Measurements from ENCODE around the gene KPNA3.
"Not testable (repeated sequence)": the region's sequence is repeated elsewhere in the genome, so short reads cannot be mapped to it uniquely, and the experiment has no call there.

Gene KPNA3

GRCh38 chr13:49776871-49777270 lies 15.6 kb downstream of the KPNA3 start:
- Histone ChIP-seq H3K9ac (ENCODE audit: low read depth, low read length) (no peak overlapping the region), H3K9me3 (ENCODE audit: control insufficient read depth, insufficient read depth, low read length) (no peaks in the 10 kb centered on the region), H3K36me3 (ENCODE audit: control insufficient read depth, insufficient read depth, low read length) (no peaks in the 10 kb centered on the region), H3K4me3 (ENCODE audit: low read depth, low read length) (no peak overlapping the region), H3K4me1 (ENCODE audit: control insufficient read depth, insufficient read depth, low read length) (no peaks in the 10 kb centered on the region), H3K27me3 (ENCODE audit: control insufficient read depth, insufficient read depth, low read length) (no peaks in the 10 kb centered on the region)

GRCh38 chr13:49774376-49775005 lies 18.0 kb downstream of the KPNA3 start:
- H3K27me3 ChIP-seq (ENCODE audit: control insufficient read depth, insufficient read depth, low read length), result no peaks in the 10 kb centered on the region
- no peak overlapping the region for H3K4me3 ChIP-seq (ENCODE audit: low read depth, low read length)
- no peaks in the 10 kb centered on the region for H3K36me3 ChIP-seq (ENCODE audit: control insufficient read depth, insufficient read depth, low read length)
- no peak overlapping the region for H3K9ac ChIP-seq (ENCODE audit: low read depth, low read length)
- no peaks in the 10 kb centered on the region for H3K9me3 ChIP-seq (ENCODE audit: control insufficient read depth, insufficient read depth, low read length)
- H3K4me1 ChIP-seq (ENCODE audit: control insufficient read depth, insufficient read depth, low read length), result no peaks in the 10 kb centered on the region

DNA sequence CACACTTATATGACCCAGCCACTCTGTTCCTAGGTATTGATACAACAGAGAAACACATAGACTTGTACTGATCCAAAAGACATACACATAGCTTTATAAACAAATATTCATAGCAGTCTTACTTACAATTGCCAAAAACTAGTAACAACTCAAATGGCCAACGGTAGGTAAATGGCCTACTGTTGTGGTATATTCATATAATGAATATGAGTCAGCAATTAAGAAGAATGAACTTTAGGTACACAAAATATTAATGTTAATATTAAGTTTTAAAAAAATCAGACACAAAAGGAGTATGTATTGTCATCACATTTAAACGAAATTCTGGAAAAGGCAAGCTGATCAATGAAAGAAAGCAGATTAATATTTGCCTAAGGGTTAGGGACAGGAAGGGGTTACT lies 19.7 kb downstream of the KPNA3 start:
- Histone ChIP-seq H3K9me3 (ENCODE audit: control insufficient read depth, insufficient read depth, low read length) (no peaks in the 10 kb centered on the region), H3K4me3 (ENCODE audit: low read depth, low read length) (no peak overlapping the region), H3K27me3 (ENCODE audit: control insufficient read depth, insufficient read depth, low read length) (no peaks in the 10 kb centered on the region), H3K9ac (ENCODE audit: low read depth, low read length) (no peak overlapping the region), H3K36me3 (ENCODE audit: control insufficient read depth, insufficient read depth, low read length) (no peaks in the 10 kb centered on the region), H3K4me1 (ENCODE audit: control insufficient read depth, insufficient read depth, low read length) (no peaks in the 10 kb centered on the region)

DNA sequence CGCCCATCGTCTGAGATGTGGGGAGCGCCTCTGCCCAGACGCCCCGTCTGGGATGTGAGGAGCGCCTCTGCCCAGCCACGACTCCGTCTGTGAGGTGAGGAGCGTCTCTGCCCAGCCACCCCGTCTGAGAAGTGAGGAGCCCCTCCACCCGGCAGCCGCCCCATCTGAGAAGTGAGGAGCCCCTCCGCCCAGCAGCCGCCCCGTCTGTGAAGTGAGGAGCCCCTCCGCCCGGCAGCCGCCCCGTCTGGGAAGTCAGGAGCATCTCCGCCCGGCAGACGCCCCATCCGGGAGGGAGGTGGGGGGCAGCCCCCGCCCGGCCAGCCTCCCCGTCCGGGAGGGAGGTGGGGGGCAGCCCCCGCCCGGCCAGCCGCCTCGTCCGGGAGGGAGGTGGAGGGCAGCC lies 30.7 kb downstream of the KPNA3 start:
- not testable (repeated sequence) for H3K9me3 ChIP-seq (ENCODE audit: control insufficient read depth, insufficient read depth, low read length); H3K9ac ChIP-seq (ENCODE audit: low read depth, low read length); H3K36me3 ChIP-seq (ENCODE audit: control insufficient read depth, insufficient read depth, low read length); H3K4me3 ChIP-seq (ENCODE audit: low read depth, low read length); H3K27me3 ChIP-seq (ENCODE audit: control insufficient read depth, insufficient read depth, low read length); H3K4me1 ChIP-seq (ENCODE audit: control insufficient read depth, insufficient read depth, low read length)

DNA sequence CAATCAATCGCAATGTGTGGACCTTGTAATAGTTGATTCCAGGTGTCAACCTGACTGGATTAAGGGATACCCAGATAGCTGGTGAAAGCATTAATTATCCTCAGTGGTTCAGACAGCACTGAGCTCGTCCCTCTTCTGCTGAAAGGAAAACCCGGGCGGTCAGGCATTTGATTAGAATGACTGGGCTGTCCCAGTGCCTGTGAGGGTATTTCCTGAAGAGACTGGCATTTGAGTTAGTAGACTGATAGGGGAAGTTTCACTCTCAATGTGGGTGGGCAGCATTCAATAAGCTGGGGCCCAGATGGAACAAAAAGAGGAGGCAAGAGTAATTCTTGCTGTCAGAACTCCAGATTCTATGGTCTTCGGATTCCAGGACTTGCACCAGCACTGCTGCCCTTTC lies 31.9 kb downstream of the KPNA3 start:
- no peaks in the 10 kb centered on the region for H3K36me3 ChIP-seq (ENCODE audit: control insufficient read depth, insufficient read depth, low read length)
- H3K27me3 ChIP-seq (ENCODE audit: control insufficient read depth, insufficient read depth, low read length), result no peaks in the 10 kb centered on the region
- H3K4me3 ChIP-seq (ENCODE audit: low read depth, low read length), result no peak overlapping the region
- no peak overlapping the region for H3K9ac ChIP-seq (ENCODE audit: low read depth, low read length)
- H3K4me1 ChIP-seq (ENCODE audit: control insufficient read depth, insufficient read depth, low read length), result no peaks in the 10 kb centered on the region
- peaks cover 5% of the 10 kb centered on the region for H3K9me3 ChIP-seq (ENCODE audit: control insufficient read depth, insufficient read depth, low read length)

DNA sequence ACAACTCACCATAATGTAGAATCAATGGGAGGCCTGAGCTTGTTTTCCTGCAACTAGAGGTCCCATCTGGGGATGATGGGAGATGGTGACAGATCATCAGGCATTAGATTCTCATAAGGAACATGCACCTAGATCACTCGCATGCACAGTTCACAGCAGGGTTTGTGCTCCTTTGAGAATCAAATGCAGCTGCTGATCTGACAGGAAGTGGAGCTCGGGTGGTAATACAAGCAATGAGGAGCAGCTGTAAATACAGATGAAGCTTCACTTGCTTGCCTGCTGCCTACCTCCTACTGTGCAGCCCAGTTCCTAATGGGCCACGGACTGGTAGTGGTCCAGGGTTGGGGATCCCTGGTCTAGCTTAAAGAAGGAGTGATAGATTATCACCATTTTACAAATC lies 33.0 kb downstream of the KPNA3 start:
- Histone ChIP-seq H3K9ac (ENCODE audit: low read depth, low read length) (no peak overlapping the region), H3K27me3 (ENCODE audit: control insufficient read depth, insufficient read depth, low read length) (no peaks in the 10 kb centered on the region), H3K4me1 (ENCODE audit: control insufficient read depth, insufficient read depth, low read length) (no peaks in the 10 kb centered on the region), H3K9me3 (ENCODE audit: control insufficient read depth, insufficient read depth, low read length) (peaks cover 5% of the 10 kb centered on the region), H3K36me3 (ENCODE audit: control insufficient read depth, insufficient read depth, low read length) (no peaks in the 10 kb centered on the region), H3K4me3 (ENCODE audit: low read depth, low read length) (no peak overlapping the region)

DNA sequence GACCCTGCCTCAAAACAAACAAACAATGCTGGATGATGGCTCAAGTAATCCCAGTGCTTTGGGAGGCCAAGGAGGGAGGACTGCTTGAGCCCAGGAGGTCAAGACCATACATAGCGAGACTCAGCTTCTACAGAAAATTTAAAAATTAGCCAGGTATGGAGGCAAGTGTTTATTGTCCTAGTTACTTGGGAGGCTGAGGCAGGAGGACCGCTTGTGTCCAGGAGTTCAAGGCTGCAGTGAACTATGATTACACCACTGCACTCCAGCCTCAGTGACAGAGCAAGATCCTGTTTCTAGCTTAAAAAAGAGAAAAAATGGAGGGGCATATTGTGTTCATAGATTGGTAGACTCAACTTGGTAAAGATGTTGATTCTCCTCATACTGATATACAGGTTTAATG lies 36.2 kb downstream of the KPNA3 start:
- Histone ChIP-seq H3K4me1 (ENCODE audit: control insufficient read depth, insufficient read depth, low read length) (no peaks in the 10 kb centered on the region), H3K27me3 (ENCODE audit: control insufficient read depth, insufficient read depth, low read length) (no peaks in the 10 kb centered on the region), H3K4me3 (ENCODE audit: low read depth, low read length) (no peak overlapping the region), H3K9me3 (ENCODE audit: control insufficient read depth, insufficient read depth, low read length) (peaks cover 5% of the 10 kb centered on the region), H3K36me3 (ENCODE audit: control insufficient read depth, insufficient read depth, low read length) (no peaks in the 10 kb centered on the region), H3K9ac (ENCODE audit: low read depth, low read length) (no peak overlapping the region)

GRCh38 chr13:49754146-49754545 lies 38.3 kb downstream of the KPNA3 start:
- no peaks in the 10 kb centered on the region for H3K36me3 ChIP-seq (ENCODE audit: control insufficient read depth, insufficient read depth, low read length)
- H3K27me3 ChIP-seq (ENCODE audit: control insufficient read depth, insufficient read depth, low read length), result no peaks in the 10 kb centered on the region
- H3K4me3 ChIP-seq (ENCODE audit: low read depth, low read length), result no peak overlapping the region
- H3K4me1 ChIP-seq (ENCODE audit: control insufficient read depth, insufficient read depth, low read length), result no peaks in the 10 kb centered on the region
- no peak overlapping the region for H3K9ac ChIP-seq (ENCODE audit: low read depth, low read length)
- no peaks in the 10 kb centered on the region for H3K9me3 ChIP-seq (ENCODE audit: control insufficient read depth, insufficient read depth, low read length)

DNA sequence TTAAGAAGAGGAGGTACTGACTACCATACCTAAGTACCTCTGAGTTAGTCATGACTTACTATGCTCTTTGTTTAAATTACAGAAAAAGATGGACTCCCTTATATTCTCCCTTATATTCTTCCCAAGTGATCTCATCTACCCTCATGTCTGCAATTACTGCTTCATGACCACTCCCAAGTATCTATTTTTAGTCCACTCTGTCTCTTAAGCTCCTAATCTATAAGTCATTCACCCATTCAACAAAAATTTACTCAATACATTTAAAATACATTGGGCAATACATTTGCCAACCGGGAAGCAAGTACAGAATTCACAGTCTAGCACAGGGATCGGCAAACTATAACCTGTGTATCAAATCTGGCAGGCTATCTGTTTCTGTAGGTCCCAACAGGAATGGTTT lies 42.6 kb downstream of the KPNA3 start:
- Histone ChIP-seq H3K4me3 (ENCODE audit: low read depth, low read length) (no peak overlapping the region), H3K27me3 (ENCODE audit: control insufficient read depth, insufficient read depth, low read length) (no peaks in the 10 kb centered on the region), H3K9me3 (ENCODE audit: control insufficient read depth, insufficient read depth, low read length) (no peaks in the 10 kb centered on the region), H3K36me3 (ENCODE audit: control insufficient read depth, insufficient read depth, low read length) (no peaks in the 10 kb centered on the region), H3K9ac (ENCODE audit: low read depth, low read length) (no peak overlapping the region), H3K4me1 (ENCODE audit: control insufficient read depth, insufficient read depth, low read length) (no peaks in the 10 kb centered on the region)

- H3K4me3 ChIP-seq (ENCODE audit: low read depth, low read length), result no peak overlapping the region
- H3K27me3 ChIP-seq (ENCODE audit: control insufficient read depth, insufficient read depth, low read length), result no peaks in the 10 kb centered on the region
- H3K4me1 ChIP-seq (ENCODE audit: control insufficient read depth, insufficient read depth, low read length), result no peaks in the 10 kb centered on the region
- H3K9me3 ChIP-seq (ENCODE audit: control insufficient read depth, insufficient read depth, low read length), result no peaks in the 10 kb centered on the region
- no peak overlapping the region for H3K9ac ChIP-seq (ENCODE audit: low read depth, low read length)
- H3K36me3 ChIP-seq (ENCODE audit: control insufficient read depth, insufficient read depth, low read length), result no peaks in the 10 kb centered on the region
Measured at GRCh38 chr13:49746111-49746510, 46.4 kb downstream of the KPNA3 start.

DNA sequence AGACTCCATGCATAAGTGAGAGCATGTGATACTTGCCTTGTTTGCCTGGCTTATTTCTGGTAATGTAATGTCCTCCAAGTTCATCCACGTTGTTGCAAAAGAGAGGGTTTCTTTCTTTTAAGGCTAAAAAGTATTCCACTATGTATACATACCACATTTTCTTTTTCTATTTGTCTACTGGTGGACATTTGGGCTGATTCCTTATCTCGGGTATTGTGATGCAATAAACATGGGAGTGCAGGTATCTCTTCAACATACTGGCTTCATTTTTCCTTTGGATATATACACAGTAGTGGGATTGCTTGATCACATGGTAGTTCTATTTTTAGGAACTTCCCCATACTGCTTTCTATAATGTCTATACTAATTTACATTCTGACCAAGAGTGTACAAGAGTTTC lies 51.6 kb downstream of the KPNA3 start:
- H3K4me1 ChIP-seq (ENCODE audit: control insufficient read depth, insufficient read depth, low read length), result no peaks in the 10 kb centered on the region
- H3K9me3 ChIP-seq (ENCODE audit: control insufficient read depth, insufficient read depth, low read length), result no peaks in the 10 kb centered on the region
- no peaks in the 10 kb centered on the region for H3K36me3 ChIP-seq (ENCODE audit: control insufficient read depth, insufficient read depth, low read length)
- H3K27me3 ChIP-seq (ENCODE audit: control insufficient read depth, insufficient read depth, low read length), result no peaks in the 10 kb centered on the region
- H3K4me3 ChIP-seq (ENCODE audit: low read depth, low read length), result no peak overlapping the region
- no peak overlapping the region for H3K9ac ChIP-seq (ENCODE audit: low read depth, low read length)

GRCh38 chr13:49739498-49740187 lies 52.8 kb downstream of the KPNA3 start:
- Histone ChIP-seq H3K4me3 (ENCODE audit: low read depth, low read length) (no peak overlapping the region), H3K4me1 (ENCODE audit: control insufficient read depth, insufficient read depth, low read length) (no peaks in the 10 kb centered on the region), H3K9me3 (ENCODE audit: control insufficient read depth, insufficient read depth, low read length) (no peaks in the 10 kb centered on the region), H3K36me3 (ENCODE audit: control insufficient read depth, insufficient read depth, low read length) (no peaks in the 10 kb centered on the region), H3K9ac (ENCODE audit: low read depth, low read length) (no peak overlapping the region), H3K27me3 (ENCODE audit: control insufficient read depth, insufficient read depth, low read length) (no peaks in the 10 kb centered on the region)
